NCI-H82 (cell line): Measurements from ENCODE around the gene DLL1.

Experiments used
- DNase-seq: peaks from one replicate; lab custom pipeline; 2025; lab: John Stamatoyannopoulos, UW

Gene DLL1

DNA sequence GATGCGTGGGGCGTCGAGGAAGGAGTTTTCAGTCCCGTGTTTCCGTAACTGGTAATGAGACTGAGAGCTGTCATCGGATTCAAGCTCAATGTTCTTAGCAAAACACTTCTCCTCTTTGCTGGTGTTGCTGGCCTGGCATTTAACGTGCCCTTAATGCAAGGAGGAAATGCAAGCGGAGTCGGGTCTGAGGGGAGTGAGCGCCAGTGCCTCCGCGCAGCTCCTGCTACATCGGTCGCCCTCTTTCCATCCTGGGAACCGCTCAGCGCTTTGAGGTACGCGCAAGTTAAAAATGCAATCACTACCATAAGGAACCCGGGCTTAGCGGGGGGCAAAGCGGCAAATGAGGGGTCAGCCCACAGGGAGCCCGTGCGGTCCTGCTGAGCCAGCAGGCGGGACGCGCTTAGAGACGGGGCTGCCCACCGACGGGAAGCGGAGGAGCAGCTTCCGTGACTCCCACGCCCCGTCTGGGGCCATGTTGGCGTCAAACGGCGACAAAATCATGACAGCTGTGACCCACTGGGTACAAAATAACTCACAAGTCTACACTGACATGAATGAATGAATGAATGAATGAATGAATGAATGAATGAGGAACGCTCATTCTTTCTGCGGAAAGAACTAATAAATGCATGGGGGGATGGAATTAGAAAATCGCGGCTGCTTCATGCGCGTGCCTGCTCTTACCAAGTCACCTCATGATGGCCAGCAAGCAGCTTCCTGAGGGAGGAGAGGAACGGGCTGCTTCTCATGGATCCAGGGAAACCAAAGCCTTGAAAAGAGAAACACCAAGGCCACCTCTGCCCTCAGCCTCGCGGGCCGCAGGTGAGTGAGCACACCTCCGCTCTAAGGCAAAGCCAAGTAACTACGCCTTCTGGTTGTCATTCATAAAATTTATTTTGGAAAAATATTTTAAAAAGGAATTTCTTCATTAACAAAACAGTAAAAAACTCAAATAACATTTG, 9.3 kb downstream of the DLL1 start:
- no peak for DNase-seq

DNA sequence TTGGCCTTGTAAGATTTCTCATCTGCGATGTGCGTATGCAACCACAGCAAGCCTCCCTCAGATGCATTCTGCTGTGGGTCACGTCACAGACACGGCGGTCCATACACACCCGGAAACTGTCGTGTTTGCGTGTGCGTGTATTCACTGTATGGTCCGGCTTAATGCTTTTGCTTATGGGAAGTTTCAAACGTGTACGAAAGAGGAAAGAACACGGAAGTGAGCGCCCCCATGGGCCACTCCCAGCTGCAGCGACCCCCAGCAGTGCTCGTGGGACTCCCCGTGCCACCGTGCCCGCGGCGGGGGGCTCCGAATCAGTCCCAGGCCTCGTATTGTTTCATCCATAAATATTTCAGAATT, 10.2 kb downstream of the DLL1 start:
- DNase-seq = no peak

DNA sequence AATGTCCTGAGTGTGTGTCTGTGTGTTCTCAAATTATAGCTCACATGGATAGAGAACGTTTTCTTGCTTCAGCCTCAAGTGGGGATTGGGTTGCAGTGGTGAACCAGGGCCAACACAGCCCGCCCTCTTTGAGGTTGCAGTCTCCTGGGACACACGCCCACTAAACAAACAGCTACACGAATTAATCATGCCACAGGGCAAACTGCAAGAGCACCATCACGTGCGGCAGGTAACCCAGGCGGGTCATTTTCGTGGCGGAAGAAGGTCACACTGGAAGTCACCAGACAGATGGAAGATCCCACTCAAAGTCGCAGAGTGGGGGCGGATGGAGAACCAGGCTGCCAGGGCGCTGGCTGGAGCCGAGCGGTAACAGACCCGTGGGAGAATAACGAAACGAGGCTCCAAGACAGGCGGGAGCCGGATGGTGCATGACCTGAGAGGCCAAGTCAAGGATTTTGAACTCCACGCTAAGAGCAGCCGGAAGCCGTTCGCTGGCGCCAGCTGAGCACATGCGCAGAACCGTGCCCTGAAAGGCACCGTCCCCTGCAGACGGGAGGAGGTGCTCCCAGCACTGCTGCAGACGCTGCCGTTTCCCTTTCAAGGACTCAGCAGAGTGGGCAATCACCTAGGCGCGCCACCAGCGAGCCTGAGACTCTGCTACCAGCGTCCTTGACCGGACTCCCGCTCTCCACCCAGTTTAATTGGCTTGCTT, 10.7 kb downstream of the DLL1 start:
- DNase-seq = no peak

DNA sequence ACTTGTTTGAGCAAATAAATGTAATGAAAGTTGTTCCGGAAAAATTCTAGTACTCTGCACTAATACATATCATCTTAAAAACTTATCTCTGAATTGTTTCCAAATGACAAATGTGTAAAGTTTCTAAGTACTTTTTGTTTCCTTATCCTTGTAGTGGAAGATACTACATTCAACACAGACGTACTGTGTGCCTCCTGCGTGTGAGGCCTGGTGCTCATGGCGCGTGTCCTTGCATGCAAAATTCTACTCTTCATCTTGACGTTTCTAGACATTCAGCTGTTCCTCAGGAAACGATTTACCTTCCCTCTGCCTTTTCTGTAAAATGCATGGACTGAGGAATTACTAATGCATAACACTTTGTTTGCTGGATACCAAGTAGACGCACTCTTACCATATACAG, 11.5 kb downstream of the DLL1 start:
- DNase-seq = no peak

DNA sequence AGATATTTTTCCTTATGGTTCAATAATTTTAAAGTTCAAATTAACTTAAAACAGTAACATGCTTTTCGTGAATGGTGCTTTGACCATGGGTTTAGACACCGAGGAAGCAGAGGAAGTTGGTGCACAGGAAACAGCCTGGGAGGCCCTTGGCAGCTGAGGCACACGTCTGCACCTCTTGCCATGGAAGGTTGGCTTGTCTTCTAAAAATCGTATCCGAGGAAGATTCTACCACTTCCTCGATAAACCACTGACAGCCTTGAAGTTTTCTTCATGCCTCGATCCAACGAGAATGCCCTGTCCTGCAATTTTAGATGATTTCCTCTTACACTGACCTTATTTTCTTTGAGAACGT, 12.2 kb downstream of the DLL1 start:
- DNase-seq = no peak

DNA sequence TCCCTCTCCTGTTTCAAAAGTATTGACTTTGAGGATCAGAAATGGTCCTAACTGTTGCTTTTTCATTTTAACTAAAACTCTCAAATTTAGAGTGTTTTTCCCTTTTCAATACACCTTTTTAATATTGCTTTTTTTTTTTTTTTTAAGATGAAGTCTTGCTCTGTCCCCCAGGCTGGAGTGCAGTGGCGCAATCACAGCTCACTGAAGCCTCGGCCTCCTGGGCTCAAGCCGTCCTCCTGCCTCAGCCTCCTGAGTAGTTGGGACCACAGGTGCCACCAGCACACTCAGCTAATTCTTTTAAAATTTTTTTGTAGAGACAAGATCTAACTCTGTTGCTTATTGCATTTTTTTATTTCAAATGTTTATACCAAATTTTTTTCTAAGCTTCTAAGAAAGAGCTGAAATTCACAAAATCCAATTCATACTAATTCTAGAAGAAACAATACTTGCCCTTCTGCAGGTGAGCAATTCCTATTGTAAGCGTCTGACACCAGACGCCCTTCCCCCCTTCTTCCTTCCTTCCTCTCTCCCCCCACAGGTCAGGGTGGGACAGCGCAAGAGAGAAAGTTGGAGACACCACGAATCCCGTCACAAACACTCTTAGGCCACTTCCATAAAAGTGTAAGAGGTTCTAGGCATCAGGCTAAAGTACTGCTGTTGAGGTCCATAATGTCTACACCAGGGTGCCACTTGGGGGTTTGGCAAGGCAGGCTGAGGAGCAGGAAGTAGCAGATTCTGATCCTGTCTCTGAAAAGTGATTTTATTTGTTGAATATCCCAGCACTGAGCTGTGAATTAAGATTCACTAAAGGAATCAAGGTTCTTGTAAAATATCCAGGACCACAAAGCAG, 12.8 kb downstream of the DLL1 start:
- no peak for DNase-seq

DNA sequence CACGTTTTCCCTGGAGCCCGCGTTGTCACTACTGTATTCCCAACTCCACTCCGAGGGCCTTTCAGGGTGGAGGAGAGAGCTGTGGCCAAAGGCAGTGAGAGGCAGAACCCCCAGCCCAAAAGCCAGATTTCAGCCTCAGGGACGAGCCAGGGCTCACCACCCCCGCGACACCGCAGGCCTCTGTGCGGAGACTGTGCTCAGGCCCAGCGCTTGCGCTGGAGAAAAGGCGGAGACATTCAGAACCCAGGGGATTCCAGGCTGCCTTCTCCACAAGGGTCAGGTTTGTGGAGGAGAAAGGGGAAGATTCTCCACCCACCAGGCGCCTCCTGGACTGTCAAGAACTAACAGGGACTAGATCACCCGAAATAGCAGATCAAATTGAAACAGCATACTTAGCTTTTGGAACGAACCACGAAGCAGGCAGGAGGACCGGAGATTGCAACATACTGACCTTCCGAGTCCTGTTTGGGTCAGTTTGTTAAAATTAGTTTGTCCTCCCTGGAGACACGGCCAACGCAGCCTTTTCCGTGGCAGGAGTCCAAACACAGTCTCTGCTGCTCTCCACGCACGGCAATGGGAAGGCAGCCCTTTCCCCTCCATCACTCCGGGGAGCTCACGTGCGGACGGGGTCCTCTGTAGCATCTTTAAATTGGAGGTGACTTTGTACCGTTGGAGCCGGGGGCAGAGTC, 14.4 kb downstream of the DLL1 start:
- no peak for DNase-seq

DNA sequence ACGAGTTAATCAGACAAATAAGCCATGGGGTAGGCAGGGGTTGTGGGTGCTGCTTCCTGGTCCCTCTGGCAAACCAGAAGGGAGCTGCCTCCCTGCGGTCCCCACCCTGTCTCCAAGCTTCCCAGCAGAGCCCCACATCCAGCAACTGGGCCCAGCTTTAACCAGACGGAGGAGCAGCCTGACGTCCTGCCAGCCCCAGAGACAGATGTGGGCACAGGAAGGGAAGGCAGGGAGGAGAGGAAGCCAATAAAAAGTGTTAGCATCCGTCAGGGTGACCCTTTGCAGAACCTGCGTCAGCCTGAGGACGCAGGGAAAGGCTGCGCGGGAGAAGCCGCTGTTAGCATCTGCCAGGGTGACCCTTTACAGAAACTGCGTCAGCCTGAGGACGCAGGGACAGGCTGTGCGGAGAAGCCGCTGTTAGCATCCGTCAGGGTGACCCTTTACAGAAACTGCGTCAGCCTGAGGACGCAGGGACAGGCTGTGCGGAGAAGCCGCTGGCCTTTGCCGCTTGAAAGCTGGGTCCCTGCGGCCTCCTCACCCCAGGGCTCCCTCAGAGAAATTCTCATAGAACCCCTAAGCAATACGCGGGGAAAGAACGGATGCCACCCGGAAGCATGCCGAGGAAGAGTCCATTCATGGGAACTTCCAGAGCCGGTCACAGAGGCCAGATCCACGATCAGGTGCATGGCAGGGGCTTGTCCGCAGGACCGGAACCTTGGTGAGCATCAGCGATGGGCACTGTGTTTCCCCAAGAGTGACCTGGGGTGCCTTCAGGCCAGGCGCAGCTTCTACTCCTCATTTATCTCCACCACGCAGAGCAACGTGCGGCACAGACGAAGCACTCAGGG, 15.9 kb downstream of the DLL1 start:
- DNase-seq = no peak

DNA sequence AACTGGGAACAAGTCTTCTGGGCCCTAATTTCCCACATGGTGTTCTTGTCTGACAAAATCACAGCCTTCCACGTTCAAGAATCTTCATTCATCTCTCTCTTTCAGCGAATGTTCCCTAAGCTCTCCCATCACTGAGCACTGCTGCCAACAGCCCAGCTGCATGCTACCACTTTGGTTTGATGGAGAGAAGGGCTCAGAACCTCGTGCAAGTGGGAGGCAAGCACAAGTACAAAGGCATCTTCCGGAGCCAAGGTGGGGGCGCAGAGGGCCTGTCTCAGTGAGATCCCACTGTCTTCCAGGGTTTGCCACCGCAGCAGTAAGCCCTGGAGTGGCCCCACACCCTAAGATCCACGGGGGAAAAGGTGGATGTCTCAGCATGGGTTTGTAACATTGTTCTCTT, 17.2 kb downstream of the DLL1 start:
- no peak for DNase-seq

DNA sequence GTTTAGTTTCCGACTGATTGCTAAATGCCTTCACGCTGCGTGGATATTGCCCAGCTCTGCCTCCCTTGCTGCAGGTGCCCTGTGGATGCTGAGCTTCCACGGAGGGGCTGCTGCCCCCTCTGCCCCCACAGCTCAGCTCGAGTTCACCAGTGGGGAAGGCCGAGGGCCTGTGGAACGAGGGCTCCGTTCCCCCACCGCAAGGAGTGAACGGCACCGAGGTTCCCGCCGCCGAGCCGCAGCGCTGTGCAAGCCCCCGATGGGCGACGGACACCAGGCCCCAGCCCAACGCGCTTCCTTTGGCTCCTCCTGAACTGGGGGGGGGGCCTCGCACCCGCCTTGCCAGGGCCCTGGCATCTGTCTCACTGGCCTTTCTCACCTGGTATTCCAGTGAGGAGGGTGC, 17.7 kb downstream of the DLL1 start:
- DNase-seq = no peak

DNA sequence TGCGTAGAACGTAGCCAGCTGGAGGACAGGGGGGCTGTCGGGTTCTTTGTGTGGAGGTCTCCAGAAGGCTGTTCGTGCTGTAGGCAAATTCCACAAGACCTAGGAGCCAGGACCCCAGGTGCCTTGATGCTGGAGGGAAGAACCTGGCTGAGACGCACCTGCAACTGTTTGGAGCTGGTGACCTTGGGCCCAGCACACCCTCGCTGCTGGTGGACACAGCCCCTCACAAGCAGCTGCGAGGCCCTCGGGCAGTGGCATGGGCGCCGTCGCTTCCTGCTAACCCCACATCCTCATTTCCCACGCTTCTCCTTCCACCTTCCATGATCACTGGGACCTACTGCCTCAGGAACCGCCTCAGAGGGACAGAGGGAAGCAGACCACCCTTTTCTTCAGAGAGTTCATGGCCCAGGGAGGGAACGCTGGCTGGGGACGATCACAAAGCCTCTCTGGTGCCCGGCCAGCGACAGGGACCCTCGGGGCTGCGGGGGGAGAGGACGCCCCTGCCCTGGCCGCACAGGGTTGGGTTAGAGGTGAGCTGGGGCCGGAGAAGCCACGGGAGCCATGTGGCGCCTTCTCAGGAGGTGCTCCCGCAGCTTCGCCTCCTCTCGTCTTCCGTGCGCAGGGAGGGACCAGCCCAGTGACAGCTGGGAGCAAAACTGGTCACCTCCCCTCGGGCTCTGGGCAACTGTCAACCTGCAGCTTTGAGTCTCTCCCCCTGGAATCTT, 18.4 kb downstream of the DLL1 start:
- DNase-seq = no peak

DNA sequence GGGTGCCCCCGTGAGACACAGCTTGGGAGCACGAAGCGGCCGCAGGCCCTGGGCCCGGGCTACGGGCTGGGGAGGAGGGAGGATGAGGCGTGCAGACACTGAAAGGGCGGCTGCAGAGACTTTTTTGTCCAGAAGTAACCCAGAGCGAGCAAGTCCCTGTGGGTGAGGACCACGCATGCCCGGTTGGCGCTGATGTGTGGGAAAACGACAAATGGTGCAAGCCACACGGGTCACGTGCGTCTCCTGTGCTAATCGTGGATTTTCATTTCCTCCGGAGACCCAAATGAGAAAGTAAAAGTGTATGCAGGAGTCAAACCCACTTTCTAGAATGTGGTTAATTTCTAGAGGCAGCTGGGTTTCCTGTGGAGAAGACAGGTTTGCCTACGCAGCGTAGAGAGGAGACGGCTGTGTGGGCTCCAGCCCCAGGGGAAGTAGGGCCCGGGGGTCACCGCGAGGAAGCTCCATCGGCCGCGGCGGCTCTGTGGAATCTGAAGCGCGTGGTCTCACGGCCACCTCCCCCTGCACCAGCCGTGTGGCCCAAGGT, 19.0 kb downstream of the DLL1 start:
- DNase-seq = no peak

DNA sequence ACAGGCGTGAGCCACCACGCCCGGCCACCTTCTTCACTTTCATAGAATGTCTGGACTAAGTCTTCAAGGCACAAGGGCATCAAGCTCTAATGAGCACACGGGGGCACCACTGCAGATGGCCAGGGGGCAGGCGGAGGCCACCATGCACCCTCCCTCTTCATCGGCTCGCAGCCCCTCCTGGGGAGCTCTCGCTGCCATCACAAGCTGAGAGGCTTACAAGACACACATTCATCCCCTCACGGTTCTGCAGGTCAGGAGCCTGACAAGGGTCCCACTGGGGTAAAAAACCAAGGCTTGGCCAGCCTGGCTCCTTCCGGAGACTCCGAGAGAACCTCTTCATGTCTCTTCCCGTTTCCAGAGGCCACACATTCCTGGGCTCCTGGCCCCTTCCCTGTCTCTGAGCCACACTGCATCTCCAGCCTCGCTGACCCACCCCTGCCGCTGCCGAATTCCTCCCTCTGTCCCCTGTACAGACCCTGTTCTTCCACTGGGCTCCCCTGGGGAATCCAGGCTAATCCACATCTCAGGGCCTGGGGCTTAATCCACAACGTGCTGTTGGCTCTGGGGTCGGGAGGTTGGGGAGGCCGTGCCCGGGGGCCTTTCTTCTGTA, 19.8 kb downstream of the DLL1 start:
- DNase-seq = peak; percentile 79

DNA sequence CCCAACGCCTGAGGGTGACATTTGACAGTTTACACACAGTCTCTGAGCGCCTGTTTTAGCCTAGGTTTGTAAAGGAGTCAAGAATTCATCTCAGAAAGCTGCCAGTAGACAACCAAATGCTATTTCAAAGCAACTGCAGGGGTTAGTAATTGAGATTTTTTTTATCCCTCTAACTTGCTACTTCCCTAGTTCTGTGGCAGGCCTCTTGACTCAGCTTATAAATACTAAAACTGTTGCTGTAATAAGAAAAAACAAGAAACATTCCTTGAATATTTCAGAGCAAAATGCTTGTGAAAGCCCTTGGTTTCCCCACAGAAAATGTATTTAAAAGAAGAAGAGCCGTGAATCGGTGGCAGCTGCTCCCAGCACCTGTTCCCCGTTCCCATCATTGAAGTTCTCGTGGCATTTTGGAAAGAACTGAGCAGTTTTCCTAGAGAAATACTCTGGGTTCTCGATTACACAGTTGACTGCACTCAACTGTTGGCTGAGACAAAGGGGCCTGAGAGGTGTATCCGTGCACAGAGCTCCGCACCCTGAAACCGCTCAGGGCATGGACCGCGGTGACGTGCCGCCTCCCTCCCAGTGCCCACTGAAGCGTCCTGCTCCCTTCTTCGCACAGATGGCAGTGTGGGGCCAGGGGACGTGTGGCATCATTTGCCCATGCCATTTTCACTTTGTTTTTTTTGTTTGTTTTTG, 20.9 kb downstream of the DLL1 start:
- DNase-seq = no peak

DNA sequence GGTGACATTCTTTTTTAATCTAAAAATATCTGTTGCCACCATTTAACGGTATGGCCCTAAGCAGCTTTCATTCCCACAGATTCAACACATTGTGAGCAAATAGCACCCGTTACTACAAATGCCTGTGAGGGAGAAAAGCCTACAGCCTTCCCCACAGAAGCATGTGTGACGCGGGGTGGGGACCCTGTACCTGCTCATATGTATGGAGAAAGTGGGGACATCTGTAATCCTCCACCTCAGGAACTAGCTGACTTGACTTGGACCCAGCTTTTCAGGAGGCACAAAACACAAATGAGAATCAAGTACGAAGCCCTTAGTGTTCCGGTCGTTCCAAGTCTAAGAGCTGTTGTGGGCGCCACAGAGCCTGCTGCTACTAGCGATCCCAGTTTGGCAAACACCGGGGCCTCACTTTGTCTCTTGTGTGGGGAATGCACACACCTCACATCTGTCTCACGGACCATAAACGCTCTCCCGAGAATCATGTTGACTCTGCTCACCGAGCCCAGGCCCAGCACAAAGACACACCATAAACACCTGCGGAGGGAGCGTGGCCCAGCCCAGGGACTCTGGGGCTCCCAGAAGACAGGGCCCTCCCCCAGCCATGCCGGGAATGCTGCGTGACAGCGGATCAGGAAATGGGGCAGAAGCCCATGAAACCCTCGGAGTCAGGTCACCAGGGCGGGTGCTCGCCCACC, 21.6 kb downstream of the DLL1 start:
- DNase-seq = no peak

DNA sequence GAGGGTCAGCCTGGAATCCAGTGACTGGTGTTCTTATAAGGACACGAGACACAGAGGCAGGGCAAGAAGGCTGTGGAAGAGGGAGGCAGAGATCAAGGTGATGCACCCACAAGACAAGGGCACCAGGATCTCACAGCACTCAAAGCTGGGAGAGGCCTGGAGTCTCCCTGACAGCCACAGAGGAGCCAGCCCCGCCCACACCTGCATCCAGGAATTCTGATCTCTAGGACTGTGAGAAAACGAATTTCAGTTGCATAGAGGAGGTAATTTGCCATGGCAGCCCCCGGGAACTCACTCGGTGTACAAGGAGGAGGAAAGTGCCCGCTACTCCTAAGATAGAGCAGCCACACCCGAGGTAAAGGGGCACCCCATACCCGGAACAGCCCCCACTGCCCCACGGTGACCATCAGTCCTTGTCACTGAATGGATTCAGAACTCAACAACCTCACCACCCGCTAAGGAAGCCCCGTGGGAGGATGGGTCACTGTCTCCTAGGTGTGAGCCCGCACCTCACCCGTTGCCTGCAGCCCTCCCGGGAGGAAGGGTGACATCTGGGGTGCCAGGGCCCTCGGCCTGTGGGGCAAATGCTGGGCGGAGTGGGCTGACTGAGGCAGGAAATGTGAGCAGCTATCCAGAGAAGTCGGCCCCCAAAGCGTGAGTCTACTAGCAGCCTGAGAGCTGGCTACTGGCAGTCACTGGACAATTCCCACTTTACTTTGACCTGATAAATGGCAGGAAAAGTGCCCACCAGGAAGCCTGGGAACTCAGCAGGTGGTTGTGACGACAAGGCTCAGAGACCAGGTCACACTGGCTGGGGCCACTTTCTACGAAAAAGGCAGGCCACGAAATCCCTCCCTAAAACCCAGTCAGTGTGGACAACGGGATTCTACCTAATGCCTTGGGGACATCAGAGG, 22.4 kb downstream of the DLL1 start:
- no peak for DNase-seq

DNA sequence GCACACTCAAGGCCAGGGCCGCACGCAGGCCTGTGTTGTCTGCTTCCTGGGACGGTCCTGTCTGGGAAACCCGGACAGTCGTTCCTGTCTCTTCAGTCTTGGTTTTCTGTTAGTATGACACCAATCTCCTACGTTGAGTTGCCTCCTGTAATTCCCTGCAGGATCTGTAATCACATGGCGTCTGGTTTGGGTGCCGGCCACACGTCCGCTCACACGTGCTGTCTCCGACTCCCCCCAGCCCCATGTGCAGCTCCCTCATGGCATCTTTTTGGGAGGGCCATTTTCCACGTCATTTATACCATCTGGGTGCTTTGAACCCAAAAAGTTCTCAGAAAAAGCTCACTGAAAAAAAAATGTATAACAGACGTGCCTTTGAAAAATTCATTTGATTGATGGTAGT, 23.2 kb downstream of the DLL1 start:
- no peak for DNase-seq
